IPS DF 4.7 (cell line): ENCODE results near the gene RASD2.
"Not testable (repeated sequence)": the region's sequence is repeated elsewhere in the genome, so short reads cannot be mapped to it uniquely, and the experiment has no call there.

ENCODE experiments used
- DNase-seq: peaks from one replicate; pipeline ENCODE4 v3.0.0-alpha.2; 2013; ENCODE audit warnings: low spot score; ENCODE audit errors: extremely low read depth

Gene RASD2

GRCh38 chr22:35540595-35541253, at the start of gene RASD2:
Gene RASD2, plus strand, starts transcription at chr22:35540831. Its CDS starts 5,979 bp downstream, at chr22:35546810.
- DNase-seq = no peak

DNA sequence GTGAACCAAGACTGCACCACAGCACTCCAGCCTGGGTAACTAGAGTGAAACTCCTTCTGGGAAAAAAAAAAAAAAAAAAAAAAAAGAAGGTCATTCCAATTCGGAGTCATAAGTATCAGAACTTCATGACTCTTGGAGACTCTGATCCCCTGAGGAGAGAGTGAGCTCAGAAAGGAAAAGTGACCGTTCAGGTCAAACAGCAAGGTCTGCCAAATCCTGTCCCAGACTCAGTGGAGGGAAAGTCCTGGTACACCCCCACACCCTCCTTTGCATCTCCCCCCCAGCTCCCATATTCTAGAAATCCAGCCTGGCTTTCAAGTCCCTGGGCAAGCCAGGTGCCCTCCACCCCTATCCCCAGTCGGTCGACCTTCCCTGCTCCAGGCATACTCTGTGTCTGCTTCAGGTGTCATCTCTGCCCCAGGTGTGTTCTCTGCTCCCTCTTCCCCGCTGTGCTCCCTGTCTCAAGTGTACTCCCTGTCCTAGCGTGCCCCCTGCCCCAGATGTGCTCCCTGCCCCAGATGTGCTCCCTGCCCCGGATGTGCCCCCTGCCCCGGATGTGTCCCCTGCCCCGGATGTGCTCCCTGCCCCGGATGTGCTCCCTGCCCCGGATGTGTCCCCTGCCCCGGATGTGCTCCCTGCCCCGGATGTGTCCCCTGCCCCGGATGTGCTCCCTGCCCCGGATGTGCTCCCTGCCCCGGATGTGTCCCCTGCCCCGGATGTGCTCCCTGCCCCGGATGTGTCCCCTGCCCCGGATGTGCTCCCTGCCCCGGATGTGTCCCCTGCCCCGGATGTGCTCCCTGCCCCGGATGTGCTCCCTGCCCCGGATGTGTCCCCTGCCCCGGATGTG, 49.3 kb upstream of the RASD2 start:
- not testable (repeated sequence) for DNase-seq

- DNase-seq = no peak
Observed at GRCh38 chr22:35491908-35492380, 48.7 kb upstream of the RASD2 start.

DNA sequence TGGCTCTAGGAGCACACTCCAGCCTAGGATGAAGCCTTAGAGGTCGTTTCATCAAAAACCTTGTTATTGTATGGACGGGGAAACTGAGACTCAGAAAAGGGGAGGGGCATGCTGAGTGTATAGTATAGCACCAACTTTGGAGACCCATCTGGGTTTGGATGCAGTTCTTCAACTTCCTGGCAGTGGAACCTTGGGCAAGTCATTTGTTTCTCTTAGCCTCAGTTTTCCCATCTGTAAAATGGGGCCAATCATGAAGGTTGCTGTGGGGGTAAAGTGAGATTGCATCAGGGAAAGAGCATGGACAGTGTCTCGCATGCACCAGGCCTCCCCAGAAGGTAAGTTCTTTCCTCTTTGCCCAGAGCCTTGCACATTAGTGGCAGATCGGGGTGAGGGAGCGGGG, 47.6 kb upstream of the RASD2 start:
- no peak for DNase-seq

DNA sequence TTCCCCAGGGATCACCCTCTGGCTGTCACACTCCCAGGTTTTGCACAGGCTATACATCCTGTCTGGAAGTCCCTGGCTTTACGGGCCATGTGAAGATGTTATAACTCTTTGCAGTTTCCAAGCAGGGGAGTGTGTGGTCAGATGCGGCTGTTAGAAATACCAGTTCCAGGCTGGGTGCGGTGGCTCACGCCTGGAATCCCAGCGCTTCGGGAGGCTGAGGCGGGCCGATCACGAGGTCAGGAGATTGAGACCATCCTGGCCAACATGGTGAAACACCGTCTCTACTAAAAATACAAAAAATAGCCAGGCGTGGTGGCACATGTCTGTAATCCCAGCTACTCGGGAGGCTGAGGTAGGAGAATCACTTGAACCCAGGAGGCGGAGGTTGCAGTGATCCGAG, 44.9 kb upstream of the RASD2 start:
- DNase-seq = not testable (repeated sequence)

- no peak for DNase-seq
Observed at GRCh38 chr22:35496768-35497312, 43.8 kb upstream of the RASD2 start.

GRCh38 chr22:35498026-35498800, 42.4 kb upstream of the RASD2 start:
- no peak for DNase-seq

GRCh38 chr22:35502836-35503235, 37.8 kb upstream of the RASD2 start:
- no peak for DNase-seq

DNA sequence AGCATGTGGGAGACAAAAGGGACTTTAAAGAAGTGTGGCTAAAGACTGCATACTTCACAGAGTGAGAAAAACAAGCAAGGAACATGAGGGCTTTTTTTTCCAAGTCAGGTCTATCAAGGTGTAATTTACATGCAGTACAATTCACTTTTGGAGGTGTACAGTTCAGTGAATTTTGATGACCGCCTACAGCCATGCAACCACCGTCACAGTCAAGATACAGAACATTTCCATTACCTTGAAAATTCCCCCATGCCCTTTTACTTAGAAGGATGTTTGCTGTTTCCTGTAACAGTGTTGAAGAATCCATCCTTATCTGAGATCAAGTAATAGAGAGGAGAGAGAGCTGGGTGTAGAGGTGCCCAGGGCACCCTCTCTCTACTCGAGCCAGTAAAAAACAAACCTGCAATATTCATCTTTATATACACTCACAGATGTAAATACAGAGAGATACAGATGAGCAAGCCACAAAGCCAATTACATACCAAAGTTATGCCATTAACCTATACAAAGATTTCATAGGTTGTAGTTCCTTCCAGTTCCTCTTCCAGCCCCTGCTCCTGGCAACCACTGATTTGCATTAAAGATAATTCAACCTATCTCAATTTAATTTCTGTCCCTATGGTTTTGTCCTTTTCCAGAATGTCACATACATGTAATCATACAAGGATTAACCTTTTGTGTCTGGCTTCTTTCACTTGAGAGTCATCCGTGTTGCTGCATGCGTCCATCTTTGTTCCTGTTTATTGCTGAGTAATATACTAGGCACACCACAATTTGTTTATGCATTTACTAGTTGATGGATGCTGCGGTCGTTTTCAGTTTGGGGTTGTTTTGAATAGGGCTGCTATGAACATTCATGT, 35.0 kb upstream of the RASD2 start:
- DNase-seq = no peak

- DNase-seq = no peak
Observed at GRCh38 chr22:35506259-35506570, 34.4 kb upstream of the RASD2 start.

GRCh38 chr22:35507851-35508250, 32.8 kb upstream of the RASD2 start:
- DNase-seq = not testable (repeated sequence)

GRCh38 chr22:35509451-35509850, 31.2 kb upstream of the RASD2 start:
- DNase-seq = no peak

- no peak for DNase-seq
Observed at GRCh38 chr22:35509960-35510359, 30.7 kb upstream of the RASD2 start.

DNA sequence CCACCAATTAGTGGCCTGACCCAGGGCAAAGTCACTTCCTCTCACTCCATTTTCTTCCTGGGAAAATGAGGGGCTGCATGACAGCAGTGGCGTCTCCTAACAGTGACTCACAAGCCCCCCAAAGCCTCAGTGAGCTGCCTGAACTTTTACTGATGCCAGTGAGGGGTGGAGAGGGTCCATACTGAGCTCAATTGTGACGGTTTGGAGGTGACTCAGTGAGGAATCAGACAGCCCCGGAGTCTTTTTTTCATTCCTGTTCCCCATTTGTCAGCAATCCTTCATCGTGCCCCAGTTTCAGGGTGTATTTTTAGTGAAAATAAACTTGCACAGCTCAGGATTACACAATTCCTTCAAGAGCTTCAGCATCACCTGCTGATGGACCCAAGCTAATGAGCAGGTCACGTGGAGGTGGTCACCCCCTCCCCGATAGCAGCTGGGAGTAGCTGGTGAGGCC, 30.1 kb upstream of the RASD2 start:
- DNase-seq = no peak

- no peak for DNase-seq
Observed at GRCh38 chr22:35510951-35511350, 29.7 kb upstream of the RASD2 start.

- DNase-seq = no peak
Observed at GRCh38 chr22:35514366-35514765, 26.3 kb upstream of the RASD2 start.

GRCh38 chr22:35515952-35516351, 24.7 kb upstream of the RASD2 start:
- not testable (repeated sequence) for DNase-seq

GRCh38 chr22:35516723-35517122, 23.9 kb upstream of the RASD2 start:
- DNase-seq = no peak

DNA sequence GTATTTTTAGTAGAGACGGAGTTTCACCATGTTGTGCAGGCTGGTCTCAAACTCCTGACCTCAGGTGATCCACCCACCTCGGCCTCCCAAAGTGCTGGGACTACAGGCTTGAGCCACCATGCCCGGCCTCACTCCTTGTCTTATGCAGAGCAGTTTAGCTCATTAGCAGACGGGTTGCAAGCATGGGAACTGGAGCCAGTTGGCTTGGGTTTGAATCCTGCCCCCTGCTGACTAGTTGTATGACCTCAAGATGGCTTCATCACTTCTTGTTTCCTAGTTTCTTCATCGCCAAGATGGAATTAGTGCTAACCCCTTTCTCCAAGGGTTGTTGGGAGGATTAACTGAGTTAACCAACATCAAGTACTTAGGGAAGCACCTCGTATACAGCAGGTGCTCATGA, 23.4 kb upstream of the RASD2 start:
- no peak for DNase-seq

GRCh38 chr22:35517769-35518530, 22.7 kb upstream of the RASD2 start:
- DNase-seq = no peak
